ENCODE results near the gene ANKDD1B.

The ANKDD1B gene

DNA sequence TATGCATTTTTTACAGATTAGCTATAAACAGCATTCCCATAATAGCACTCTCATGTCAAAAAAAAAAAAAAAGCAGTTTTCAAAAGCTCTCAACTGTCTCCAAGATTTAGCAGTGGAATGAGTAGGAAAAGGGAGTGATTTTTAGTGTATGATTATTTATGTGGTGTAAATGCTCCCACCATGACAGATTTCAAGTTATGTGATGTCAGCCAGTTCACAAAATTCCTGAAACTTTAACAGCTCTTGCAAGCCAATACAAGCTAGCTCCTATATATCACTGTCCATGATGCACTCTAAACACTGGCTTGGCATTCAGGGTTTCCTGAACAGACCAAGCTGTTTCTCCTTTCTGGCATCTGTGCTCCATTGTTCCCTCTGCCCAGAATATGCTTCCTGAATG is 7.9 kb upstream of the ANKDD1B start:
- TF ChIP-seq TEAD4 (IDR thresholded peaks at IDR 0.05), result no peak
- TF ChIP-seq ZBTB7A (IDR thresholded peaks at IDR 0.05; ENCODE audit: low read depth), result no peak
- no peak for TF ChIP-seq CEBPB (IDR thresholded peaks at IDR 0.05)
- TF ChIP-seq FOXM1 (IDR thresholded peaks at IDR 0.05; ENCODE audit: borderline replicate concordance, low read depth), result no peak
- no peak for TF ChIP-seq EGR1 (IDR thresholded peaks at IDR 0.05)
- TF ChIP-seq NFIC (IDR thresholded peaks at IDR 0.05), result no peak
- TF ChIP-seq RAD21 (IDR thresholded peaks at IDR 0.05; ENCODE audit: low read depth), result no peak
- TF ChIP-seq, protein P1, sequence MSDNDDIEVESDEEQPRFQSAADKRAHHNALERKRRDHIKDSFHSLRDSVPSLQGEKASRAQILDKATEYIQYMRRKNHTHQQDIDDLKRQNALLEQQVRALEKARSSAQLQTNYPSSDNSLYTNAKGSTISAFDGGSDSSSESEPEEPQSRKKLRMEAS (IDR thresholded peaks at IDR 0.05), result no peak
- no peak for TF ChIP-seq EP300 (IDR thresholded peaks at IDR 0.05; ENCODE audit: borderline replicate concordance)

DNA sequence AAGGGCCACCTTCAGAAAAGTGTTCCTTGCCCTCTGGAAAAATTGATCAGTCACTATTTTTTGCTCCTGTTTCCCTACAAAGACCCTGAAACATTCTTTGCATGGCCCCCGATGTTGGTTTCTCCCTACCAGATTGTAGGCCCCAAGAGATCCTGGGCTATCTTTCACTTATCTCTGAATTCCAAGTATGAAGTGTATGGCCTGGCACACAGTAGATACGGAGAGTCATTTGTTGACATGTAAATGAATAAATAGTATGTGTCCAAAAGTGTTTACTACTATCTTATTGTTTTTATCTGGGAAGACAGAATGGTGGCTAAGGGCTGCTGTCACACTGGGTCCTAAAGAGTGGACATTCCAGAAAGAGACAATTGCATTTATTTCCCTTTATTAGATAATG is 7.4 kb upstream of the ANKDD1B start:
- TF ChIP-seq TEAD4 (IDR thresholded peaks at IDR 0.05), result no peak
- no peak for TF ChIP-seq TAF1 (IDR thresholded peaks at IDR 0.05; ENCODE audit: low read depth)
- TF ChIP-seq YY1 (IDR thresholded peaks at IDR 0.05; ENCODE audit: low read depth), result no peak
- no peak for TF ChIP-seq EGR1 (IDR thresholded peaks at IDR 0.05)

DNA sequence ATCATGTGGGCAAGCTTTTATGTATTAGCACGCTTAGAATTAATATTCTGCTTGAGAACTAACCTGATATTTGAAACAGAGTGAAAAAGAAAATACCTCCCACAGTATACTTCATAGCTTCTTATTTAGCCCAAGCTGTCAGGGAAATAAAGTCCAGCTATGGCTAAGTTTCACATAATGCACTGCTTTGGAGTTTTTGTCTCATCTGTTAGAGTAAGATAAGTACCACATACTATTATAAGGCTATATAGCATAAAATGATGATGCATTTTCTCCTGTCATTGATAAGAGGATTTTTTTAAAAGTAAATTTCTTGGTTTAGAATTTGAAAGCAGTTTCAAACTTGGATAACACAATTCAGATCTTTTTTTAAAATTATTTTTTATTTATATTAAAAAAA is 2.4 kb upstream of the ANKDD1B start:
- TF ChIP-seq EP300 (IDR thresholded peaks at IDR 0.05; ENCODE audit: borderline replicate concordance) (no peak), TEAD4 (IDR thresholded peaks at IDR 0.05) (no peak), CEBPB (IDR thresholded peaks at IDR 0.05) (no peak), CREB1 (IDR thresholded peaks at IDR 0.05; ENCODE audit: low read depth) (no peak)

DNA sequence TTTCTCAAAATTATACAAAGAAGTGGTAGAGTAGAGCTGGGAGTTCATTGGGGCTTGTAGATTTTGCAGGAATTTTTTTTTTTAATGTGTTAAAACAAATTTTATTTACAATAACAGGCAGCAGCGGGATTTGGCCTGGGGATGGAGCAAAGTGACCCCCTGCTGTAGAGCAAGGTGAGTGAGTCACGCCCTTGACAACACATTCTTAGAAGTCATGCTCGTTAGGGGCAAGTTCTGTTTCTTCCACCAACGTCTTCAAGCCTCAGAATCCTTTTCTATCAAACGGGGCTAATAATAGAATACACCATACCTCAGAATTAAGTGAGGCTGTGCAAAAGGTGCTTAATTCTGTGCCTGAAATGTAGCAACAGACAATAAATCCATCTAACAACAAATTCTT is 1.1 kb upstream of the ANKDD1B start:
- TF ChIP-seq TEAD4 (IDR thresholded peaks at IDR 0.05) (no peak), EP300 (IDR thresholded peaks at IDR 0.05; ENCODE audit: borderline replicate concordance) (no peak)
- TF ChIP-seq, protein P2, sequence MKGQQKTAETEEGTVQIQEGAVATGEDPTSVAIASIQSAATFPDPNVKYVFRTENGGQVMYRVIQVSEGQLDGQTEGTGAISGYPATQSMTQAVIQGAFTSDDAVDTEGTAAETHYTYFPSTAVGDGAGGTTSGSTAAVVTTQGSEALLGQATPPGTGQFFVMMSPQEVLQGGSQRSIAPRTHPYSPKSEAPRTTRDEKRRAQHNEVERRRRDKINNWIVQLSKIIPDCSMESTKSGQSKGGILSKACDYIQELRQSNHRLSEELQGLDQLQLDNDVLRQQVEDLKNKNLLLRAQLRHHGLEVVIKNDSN (IDR thresholded peaks at IDR 0.05), result no peak

DNA sequence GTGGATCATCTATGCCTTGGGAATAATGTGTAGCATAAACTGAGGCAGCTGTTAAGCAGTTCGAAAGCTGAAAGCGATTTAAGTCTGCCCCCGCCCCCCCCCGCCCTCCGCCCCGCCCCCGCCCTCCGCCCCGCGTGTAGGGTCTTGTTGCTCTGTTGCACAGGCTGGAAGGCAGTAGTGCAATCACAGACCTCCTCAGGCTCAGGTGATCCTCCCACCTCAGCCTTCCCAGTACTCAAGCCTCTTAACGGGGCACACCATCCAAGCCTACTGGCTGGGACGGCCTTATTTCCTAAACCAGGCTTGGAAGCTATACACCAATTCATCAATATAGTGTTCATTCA is 945 bp downstream of the ANKDD1B start:
- TF ChIP-seq RAD21 (IDR thresholded peaks at IDR 0.05; ENCODE audit: low read depth) (no peak), NFIC (IDR thresholded peaks at IDR 0.05) (no peak), FOXM1 (IDR thresholded peaks at IDR 0.05; ENCODE audit: borderline replicate concordance, low read depth) (no peak), CREB1 (IDR thresholded peaks at IDR 0.05; ENCODE audit: low read depth) (no peak), TEAD4 (IDR thresholded peaks at IDR 0.05) (no peak), YY1 (IDR thresholded peaks at IDR 0.05; ENCODE audit: low read depth) (no peak), EP300 (IDR thresholded peaks at IDR 0.05; ENCODE audit: borderline replicate concordance) (no peak), TAF1 (IDR thresholded peaks at IDR 0.05; ENCODE audit: low read depth) (no peak), EGR1 (IDR thresholded peaks at IDR 0.05) (no peak), ZBTB7A (IDR thresholded peaks at IDR 0.05; ENCODE audit: low read depth) (no peak)
- TF ChIP-seq, protein P2 (IDR thresholded peaks at IDR 0.05), result no peak
- TF ChIP-seq, protein P3, sequence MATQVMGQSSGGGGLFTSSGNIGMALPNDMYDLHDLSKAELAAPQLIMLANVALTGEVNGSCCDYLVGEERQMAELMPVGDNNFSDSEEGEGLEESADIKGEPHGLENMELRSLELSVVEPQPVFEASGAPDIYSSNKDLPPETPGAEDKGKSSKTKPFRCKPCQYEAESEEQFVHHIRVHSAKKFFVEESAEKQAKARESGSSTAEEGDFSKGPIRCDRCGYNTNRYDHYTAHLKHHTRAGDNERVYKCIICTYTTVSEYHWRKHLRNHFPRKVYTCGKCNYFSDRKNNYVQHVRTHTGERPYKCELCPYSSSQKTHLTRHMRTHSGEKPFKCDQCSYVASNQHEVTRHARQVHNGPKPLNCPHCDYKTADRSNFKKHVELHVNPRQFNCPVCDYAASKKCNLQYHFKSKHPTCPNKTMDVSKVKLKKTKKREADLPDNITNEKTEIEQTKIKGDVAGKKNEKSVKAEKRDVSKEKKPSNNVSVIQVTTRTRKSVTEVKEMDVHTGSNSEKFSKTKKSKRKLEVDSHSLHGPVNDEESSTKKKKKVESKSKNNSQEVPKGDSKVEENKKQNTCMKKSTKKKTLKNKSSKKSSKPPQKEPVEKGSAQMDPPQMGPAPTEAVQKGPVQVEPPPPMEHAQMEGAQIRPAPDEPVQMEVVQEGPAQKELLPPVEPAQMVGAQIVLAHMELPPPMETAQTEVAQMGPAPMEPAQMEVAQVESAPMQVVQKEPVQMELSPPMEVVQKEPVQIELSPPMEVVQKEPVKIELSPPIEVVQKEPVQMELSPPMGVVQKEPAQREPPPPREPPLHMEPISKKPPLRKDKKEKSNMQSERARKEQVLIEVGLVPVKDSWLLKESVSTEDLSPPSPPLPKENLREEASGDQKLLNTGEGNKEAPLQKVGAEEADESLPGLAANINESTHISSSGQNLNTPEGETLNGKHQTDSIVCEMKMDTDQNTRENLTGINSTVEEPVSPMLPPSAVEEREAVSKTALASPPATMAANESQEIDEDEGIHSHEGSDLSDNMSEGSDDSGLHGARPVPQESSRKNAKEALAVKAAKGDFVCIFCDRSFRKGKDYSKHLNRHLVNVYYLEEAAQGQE (IDR thresholded peaks at IDR 0.05; ENCODE audit: low read depth), result no peak
- TF ChIP-seq, protein P1 (IDR thresholded peaks at IDR 0.05), result no peak

DNA sequence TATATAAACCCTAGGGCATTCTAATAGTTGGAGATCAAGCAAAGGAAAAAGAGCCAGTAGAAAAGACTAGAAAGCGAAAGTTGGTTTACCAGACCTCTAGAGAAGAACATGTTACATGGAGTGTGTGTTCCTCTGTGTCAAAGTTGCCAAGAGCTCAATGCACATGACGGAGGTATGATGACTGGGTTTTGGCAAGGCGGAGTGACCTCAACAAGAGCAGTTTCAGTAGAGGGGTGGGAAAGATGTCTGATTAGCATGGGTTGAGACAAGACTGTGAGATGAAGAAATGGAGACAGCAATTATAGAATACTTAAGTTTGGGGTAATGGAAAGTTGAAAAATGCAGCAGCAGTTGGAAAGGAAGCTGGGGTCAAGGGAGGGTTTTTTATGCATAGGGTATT is 1.6 kb downstream of the ANKDD1B start:
- no peak for TF ChIP-seq CREB1 (IDR thresholded peaks at IDR 0.05; ENCODE audit: low read depth)
- no peak for TF ChIP-seq EGR1 (IDR thresholded peaks at IDR 0.05)
- no peak for TF ChIP-seq NFIC (IDR thresholded peaks at IDR 0.05)

DNA sequence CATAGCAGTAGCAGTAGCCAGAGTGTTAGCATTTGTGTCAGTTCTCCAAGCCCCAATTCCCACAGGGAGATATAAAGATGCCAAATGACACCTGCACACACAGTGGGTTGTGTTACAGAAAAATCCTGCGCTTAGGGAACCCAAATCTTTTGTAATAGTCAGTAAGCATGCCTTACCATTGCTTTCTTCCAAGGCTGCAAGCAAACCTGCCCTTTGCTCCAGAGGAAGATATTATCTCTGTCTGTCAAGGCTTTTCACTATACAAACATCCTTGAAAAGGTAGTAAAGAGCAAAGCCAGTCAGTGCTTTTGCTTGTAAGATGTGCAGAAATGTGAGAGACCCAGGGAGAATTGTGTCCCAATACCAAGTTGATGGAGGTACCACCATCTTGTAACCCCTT is 2.9 kb downstream of the ANKDD1B start:
- TF ChIP-seq CEBPB (IDR thresholded peaks at IDR 0.05) (no peak), EP300 (IDR thresholded peaks at IDR 0.05; ENCODE audit: borderline replicate concordance) (no peak), ZBTB7A (IDR thresholded peaks at IDR 0.05; ENCODE audit: low read depth) (no peak), CREB1 (IDR thresholded peaks at IDR 0.05; ENCODE audit: low read depth) (no peak), EGR1 (IDR thresholded peaks at IDR 0.05) (no peak), YY1 (IDR thresholded peaks at IDR 0.05; ENCODE audit: low read depth) (no peak), TCF12 (IDR thresholded peaks at IDR 0.05; ENCODE audit: low read depth) (no peak), NFIC (IDR thresholded peaks at IDR 0.05) (no peak), RAD21 (IDR thresholded peaks at IDR 0.05; ENCODE audit: low read depth) (no peak), FOXM1 (IDR thresholded peaks at IDR 0.05; ENCODE audit: borderline replicate concordance, low read depth) (no peak), TAF1 (IDR thresholded peaks at IDR 0.05; ENCODE audit: low read depth) (no peak), TEAD4 (IDR thresholded peaks at IDR 0.05) (no peak)
- TF ChIP-seq, protein P1 (IDR thresholded peaks at IDR 0.05), result no peak
- TF ChIP-seq, protein P2 (IDR thresholded peaks at IDR 0.05), result no peak
- TF ChIP-seq, protein P3 (IDR thresholded peaks at IDR 0.05; ENCODE audit: low read depth), result no peak

Measured in Ishikawa (cell line).